Liver (tissue), 9 donors: ENCODE measurements around the gene CCDC69. TPM values are rescaled to one million over a fixed set of nuclear protein-coding genes. Genes with fewer than 3 reads are reported as not detected.

Experiments
- DNase-seq: peaks from one replicate; pipeline ENCODE4 v3.0.0-alpha.2; 2017; ENCODE audit warnings: low spot score
- H3K27ac ChIP-seq, 2 donors: one replicate each; pipeline ENCODE4 v1.7.0; 2013; ENCODE audit warnings: inconsistent platforms in 2 of 2, low read length in 2 of 2, control low read depth in 1 of 2, low read depth in 1 of 2, mild to moderate bottlenecking in 1 of 2
- H3K27me3 ChIP-seq, 4 donors: one replicate each; pipeline versions ENCODE4 v1.6.1 to v1.7.0; 2013; ENCODE audit warnings: low read length in 3 of 4, inconsistent platforms in 1 of 4, mild to moderate bottlenecking in 1 of 4, moderate library complexity in 1 of 4; ENCODE audit not compliant: control insufficient read depth in 4 of 4, insufficient read depth in 4 of 4
- H3K36me3 ChIP-seq, 4 donors: one replicate each; pipeline versions ENCODE4 v1.6.1 to v1.7.0; 2013; ENCODE audit warnings: low read length in 3 of 4, mild to moderate bottlenecking in 3 of 4, low read depth in 1 of 4, moderate library complexity in 1 of 4; ENCODE audit not compliant: control insufficient read depth in 4 of 4, insufficient read depth in 3 of 4
- H3K4me1 ChIP-seq, 4 donors: one replicate each; pipeline versions ENCODE4 v1.6.1 to v1.7.0; 2013; ENCODE audit warnings: low read length in 3 of 4, mild to moderate bottlenecking in 3 of 4, moderate library complexity in 1 of 4; ENCODE audit not compliant: control insufficient read depth in 4 of 4, insufficient read depth in 4 of 4
- H3K4me3 ChIP-seq, 3 donors: one replicate each; pipeline versions ENCODE4 v1.6.1 to v1.7.0; 2013; ENCODE audit warnings: low read length in 3 of 3, control low read depth in 1 of 3, low read depth in 1 of 3, mild to moderate bottlenecking in 1 of 3
- H3K9ac ChIP-seq, 2 donors: one replicate each; pipeline ENCODE4 v1.7.0; 2013; ENCODE audit warnings: low read length in 2 of 2, mild to moderate bottlenecking in 2 of 2, moderate library complexity in 2 of 2, control low read depth in 1 of 2, low read depth in 1 of 2
- H3K9me3 ChIP-seq, 4 donors: one replicate each; pipeline versions ENCODE4 v1.6.1 to v1.7.0; 2013; ENCODE audit warnings: low read length in 3 of 4; ENCODE audit not compliant: control insufficient read depth in 4 of 4
- CTCF ChIP-seq: fragments of 150-350 bp; IDR thresholded peaks from 2 replicates; pipeline ENCODE4 v1.5.1; 2017; ENCODE audit warnings: improper control_type of control experiment, low read depth, low read length; ENCODE audit not compliant: missing input control
- EGR1 ChIP-seq, 2 donors: IDR thresholded peaks; 2 replicates each; pipeline ENCODE4 v1.6.1; 2016 to 2018; ENCODE audit warnings: antibody characterized with exemption in 2 of 2, low read depth in 2 of 2
- FOXA1 ChIP-seq: IDR thresholded peaks from 2 replicates; pipeline ENCODE4 v1.6.1; 2016; ENCODE audit warnings: antibody characterized with exemption
- FOXA2 ChIP-seq: IDR thresholded peaks from 2 replicates; pipeline ENCODE4 v1.6.1; 2016; ENCODE audit warnings: antibody characterized with exemption
- GABPA ChIP-seq, 2 donors: IDR thresholded peaks in 1 of 2; conservative IDR thresholded peaks in 1 of 2; 2 replicates each; pipeline ENCODE4 v1.6.1; 2016; ENCODE audit warnings: antibody characterized with exemption in 2 of 2, mild to moderate bottlenecking in 1 of 2, moderate library complexity in 1 of 2
- HNF4G ChIP-seq: IDR thresholded peaks from 2 replicates; pipeline ENCODE4 v1.6.1; 2016; ENCODE audit warnings: antibody characterized with exemption
- JUND ChIP-seq, 2 donors: IDR thresholded peaks; 2 replicates each; pipeline ENCODE4 v1.6.1; 2016; ENCODE audit warnings: antibody characterized with exemption in 2 of 2
- NR2F2 ChIP-seq: IDR thresholded peaks from 2 replicates; pipeline ENCODE4 v1.6.1; 2016; ENCODE audit warnings: antibody characterized with exemption
- RAD21 ChIP-seq, 2 donors: IDR thresholded peaks; 2 replicates each; pipeline ENCODE4 v1.6.1; 2016; ENCODE audit warnings: antibody characterized with exemption in 2 of 2, mild to moderate bottlenecking in 2 of 2
- RXRA ChIP-seq, 2 donors: IDR thresholded peaks; 2 replicates each; pipeline ENCODE4 v1.6.1; 2017 to 2018; ENCODE audit warnings: antibody characterized with exemption in 2 of 2, mild to moderate bottlenecking in 1 of 2
- SP1 ChIP-seq: IDR thresholded peaks from 2 replicates; pipeline ENCODE4 v1.6.1; 2018; ENCODE audit warnings: antibody characterized with exemption, mild to moderate bottlenecking
- TAF1 ChIP-seq: conservative IDR thresholded peaks from 2 replicates; pipeline ENCODE4 v1.6.1; 2016; ENCODE audit warnings: antibody characterized with exemption, mild to moderate bottlenecking
- YY1 ChIP-seq: IDR thresholded peaks from 2 replicates; pipeline ENCODE4 v1.6.1; 2016; ENCODE audit warnings: antibody characterized with exemption, mild to moderate bottlenecking
- WGBS: extraction: QIAGEN DNeasy Blood & Tissue Kit; methylation state at CpG from one replicate; pipeline ENCODE4 v1.1.7; 2013; 5-methylcytosine and 5-hydroxymethylcytosine counted together
- polyA plus RNA-seq, 2 donors: library from polyadenylated mRNA; stranded (reverse) in 1 of 2; unstranded in 1 of 2; fragments of 200-250 nt in 1 of 2; fragments of >200 nt in 1 of 2; fragmentation: Nextera tagmentation in 1 of 2; extraction: Ambion mirVana in 1 of 2; gene quantifications; one replicate each; pipeline versions ENCODE4 v1.2.1 to v1.2.3, GENCODE V29; 2013 to 2015
- total RNA-seq, 2 donors: library from RNA; depleted of rRNA; stranded (reverse); fragments of >200 nt; gene quantifications; one replicate each; pipeline ENCODE4 v1.2.3, GENCODE V29; 2014
- TF ChIP-seq, protein P1 (sequence below): IDR thresholded peaks from 2 replicates; pipeline ENCODE4 v1.6.1; 2016; ENCODE audit warnings: antibody characterized with exemption
- TF ChIP-seq, protein P2 (sequence below): IDR thresholded peaks from 2 replicates; pipeline ENCODE4 v1.6.1; 2016; ENCODE audit warnings: antibody characterized with exemption
- TF ChIP-seq, protein P3 (sequence below): IDR thresholded peaks from 2 replicates; pipeline ENCODE4 v1.6.1; 2016; ENCODE audit warnings: antibody characterized with exemption
- donor health status: healthy.
- donor health status: healthy.
- donor health status: healthy.
- donor health status: healthy.
- donor health status: healthy.

Gene CCDC69
- total and polyA plus RNA-seq, 4 donors: 11.9 to 28.6 (median 18.0) TPM

GRCh38 chr5:151219789-151220188 lies 4.1 kb downstream of the CCDC69 start:
- H3K4me3 ChIP-seq: no peak overlapping the region
- DNase-seq: no peak
- 80% methylated on average over 7 of the region's 7 CpGs for WGBS
- H3K36me3 ChIP-seq: no peaks in the 10 kb centered on the region
- no peaks in the 10 kb centered on the region for H3K27me3 ChIP-seq
- H3K9me3 ChIP-seq: no peaks in the 10 kb centered on the region
- no peak overlapping the region for H3K27ac ChIP-seq
- TF ChIP-seq NR2F2 (no peak), FOXA1 (no peak), CTCF (no peak), HNF4G (no peak), FOXA2 (no peak), RAD21 (IDR thresholded peaks at IDR 0.05) (peak in 1 of 2 donors; percentile 8), SP1 (no peak)
- TF ChIP-seq, protein P1, sequence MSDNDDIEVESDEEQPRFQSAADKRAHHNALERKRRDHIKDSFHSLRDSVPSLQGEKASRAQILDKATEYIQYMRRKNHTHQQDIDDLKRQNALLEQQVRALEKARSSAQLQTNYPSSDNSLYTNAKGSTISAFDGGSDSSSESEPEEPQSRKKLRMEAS: no peak
- H3K4me1 ChIP-seq: peaks cover 3 to 14% (median 10%) of the 10 kb centered on the region in 4 donors
- H3K9ac ChIP-seq: no peak overlapping the region

DNA sequence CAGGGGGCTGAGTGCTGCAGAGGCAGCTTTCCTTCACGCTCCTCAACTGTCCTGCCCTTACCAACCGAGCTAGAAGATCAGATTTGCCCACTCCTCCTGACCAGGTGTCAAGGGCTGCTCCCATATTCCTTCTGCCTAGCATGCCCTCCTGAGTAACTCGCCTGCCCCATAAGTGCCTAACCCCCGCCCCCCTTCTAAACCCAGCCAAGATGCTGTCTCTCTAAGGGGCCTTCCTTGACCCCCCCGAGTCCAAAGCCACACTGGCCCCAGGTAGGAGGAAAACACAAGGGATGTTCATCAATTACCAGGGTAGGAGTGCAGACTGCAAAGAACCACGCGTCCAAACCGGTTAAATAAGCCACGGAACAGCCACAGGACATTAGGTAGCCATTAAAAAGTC lies 4.8 kb downstream of the CCDC69 start:
- H3K36me3 ChIP-seq: no peaks in the 10 kb centered on the region
- TF ChIP-seq GABPA (IDR thresholded peaks at IDR 0.05 in 1 of 2, conservative IDR thresholded peaks at IDR 0.05 in 1 of 2): no peak
- TF ChIP-seq EGR1 (IDR thresholded peaks at IDR 0.05; ENCODE audit: low read depth in 2 of 2): no peak
- TF ChIP-seq YY1: no peak
- no peak for TF ChIP-seq JUND (IDR thresholded peaks at IDR 0.05)
- TF ChIP-seq, protein P2, sequence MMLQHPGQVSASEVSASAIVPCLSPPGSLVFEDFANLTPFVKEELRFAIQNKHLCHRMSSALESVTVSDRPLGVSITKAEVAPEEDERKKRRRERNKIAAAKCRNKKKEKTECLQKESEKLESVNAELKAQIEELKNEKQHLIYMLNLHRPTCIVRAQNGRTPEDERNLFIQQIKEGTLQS: no peak
- no peak for TF ChIP-seq RXRA (IDR thresholded peaks at IDR 0.05)
- TF ChIP-seq RAD21 (IDR thresholded peaks at IDR 0.05): no peak
- TF ChIP-seq, protein P3, sequence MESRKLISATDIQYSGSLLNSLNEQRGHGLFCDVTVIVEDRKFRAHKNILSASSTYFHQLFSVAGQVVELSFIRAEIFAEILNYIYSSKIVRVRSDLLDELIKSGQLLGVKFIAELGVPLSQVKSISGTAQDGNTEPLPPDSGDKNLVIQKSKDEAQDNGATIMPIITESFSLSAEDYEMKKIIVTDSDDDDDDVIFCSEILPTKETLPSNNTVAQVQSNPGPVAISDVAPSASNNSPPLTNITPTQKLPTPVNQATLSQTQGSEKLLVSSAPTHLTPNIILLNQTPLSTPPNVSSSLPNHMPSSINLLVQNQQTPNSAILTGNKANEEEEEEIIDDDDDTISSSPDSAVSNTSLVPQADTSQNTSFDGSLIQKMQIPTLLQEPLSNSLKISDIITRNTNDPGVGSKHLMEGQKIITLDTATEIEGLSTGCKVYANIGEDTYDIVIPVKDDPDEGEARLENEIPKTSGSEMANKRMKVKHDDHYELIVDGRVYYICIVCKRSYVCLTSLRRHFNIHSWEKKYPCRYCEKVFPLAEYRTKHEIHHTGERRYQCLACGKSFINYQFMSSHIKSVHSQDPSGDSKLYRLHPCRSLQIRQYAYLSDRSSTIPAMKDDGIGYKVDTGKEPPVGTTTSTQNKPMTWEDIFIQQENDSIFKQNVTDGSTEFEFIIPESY: no peak
- TF ChIP-seq HNF4G: no peak
- TF ChIP-seq FOXA2: no peak
- TF ChIP-seq SP1: no peak
- TF ChIP-seq TAF1: no peak
- no peak for TF ChIP-seq FOXA1
- 95% methylated on average over 9 of the region's 9 CpGs for WGBS
- H3K9ac ChIP-seq: no peak overlapping the region
- DNase-seq: no peak
- no peak overlapping the region for H3K4me3 ChIP-seq
- no peak overlapping the region for H3K27ac ChIP-seq
- peaks cover 3 to 17% (median 9%) of the 10 kb centered on the region in 4 donors for H3K4me1 ChIP-seq
- H3K27me3 ChIP-seq: no peaks in the 10 kb centered on the region
- no peaks in the 10 kb centered on the region for H3K9me3 ChIP-seq

GRCh38 chr5:151218177-151218576 lies 5.7 kb downstream of the CCDC69 start:
- WGBS: 86% methylated on average over 6 of the region's 6 CpGs
- TF ChIP-seq, protein P2: no peak

More at GRCh38 chr5:151218177-151218576, 5.7 kb downstream of the CCDC69 start:
- Histone ChIP-seq H3K4me1 (peaks cover 3 to 13% (median 7%) of the 10 kb centered on the region in 4 donors), H3K9me3 (no peaks in the 10 kb centered on the region), H3K36me3 (no peaks in the 10 kb centered on the region), H3K27ac (no peak overlapping the region), H3K9ac (no peak overlapping the region), H3K27me3 (no peaks in the 10 kb centered on the region), H3K4me3 (no peak overlapping the region)
- no peak for DNase-seq
